GM18517 (cell line): ENCODE data around the gene CRELD1.
A peak's percentile ranks its signal among the peaks of the same experiment; 100 is the strongest.
"Not testable (repeated sequence)": the region's sequence is repeated elsewhere in the genome, so short reads cannot be mapped to it uniquely, and the experiment has no call there.

Experiments used
- ATAC-seq: cut with Tn5 transposase; IDR thresholded peaks from one replicate; pipeline ENCODE4 v1.9.1; 2021; ENCODE audit warnings: mild to moderate bottlenecking, moderate library complexity; ENCODE audit not compliant: unreplicated experiment

Gene CRELD1

DNA sequence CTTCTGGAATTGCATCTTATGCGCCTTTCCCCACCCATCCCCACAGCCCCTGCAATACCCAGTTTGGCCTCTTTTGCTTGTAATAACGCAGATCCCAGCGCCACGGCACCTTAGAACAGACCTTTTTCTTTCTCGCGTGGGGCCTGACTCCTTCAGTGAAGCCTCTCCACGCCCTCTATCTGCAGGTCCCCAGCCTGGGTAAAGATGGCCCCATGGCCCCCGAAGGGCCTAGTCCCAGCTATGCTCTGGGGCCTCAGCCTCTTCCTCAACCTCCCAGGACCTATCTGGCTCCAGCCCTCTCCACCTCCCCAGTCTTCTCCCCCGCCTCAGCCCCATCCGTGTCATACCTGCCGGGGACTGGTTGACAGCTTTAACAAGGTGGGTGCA is 594 bp downstream of the CRELD1 start:
- no peak for ATAC-seq

DNA sequence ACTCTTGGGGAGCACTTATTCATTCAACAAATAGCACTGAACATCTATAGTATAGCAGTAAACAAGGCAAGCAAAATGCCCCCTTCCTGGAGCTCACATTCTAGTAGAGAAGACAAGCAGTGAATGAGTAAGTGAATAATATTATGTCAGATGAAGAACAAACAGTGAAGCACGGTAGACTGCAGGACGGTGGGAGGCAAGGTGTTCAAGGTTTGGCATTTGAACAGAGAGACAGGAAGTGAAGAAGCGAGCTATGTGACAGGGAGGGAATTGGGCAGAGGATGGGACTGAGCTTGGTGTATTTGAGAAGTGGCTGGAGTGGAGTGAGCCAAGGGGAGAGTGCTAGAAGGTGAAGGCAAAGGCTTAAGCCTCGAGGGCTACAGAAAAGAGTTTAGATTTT is 1.4 kb downstream of the CRELD1 start:
- ATAC-seq: no peak

DNA sequence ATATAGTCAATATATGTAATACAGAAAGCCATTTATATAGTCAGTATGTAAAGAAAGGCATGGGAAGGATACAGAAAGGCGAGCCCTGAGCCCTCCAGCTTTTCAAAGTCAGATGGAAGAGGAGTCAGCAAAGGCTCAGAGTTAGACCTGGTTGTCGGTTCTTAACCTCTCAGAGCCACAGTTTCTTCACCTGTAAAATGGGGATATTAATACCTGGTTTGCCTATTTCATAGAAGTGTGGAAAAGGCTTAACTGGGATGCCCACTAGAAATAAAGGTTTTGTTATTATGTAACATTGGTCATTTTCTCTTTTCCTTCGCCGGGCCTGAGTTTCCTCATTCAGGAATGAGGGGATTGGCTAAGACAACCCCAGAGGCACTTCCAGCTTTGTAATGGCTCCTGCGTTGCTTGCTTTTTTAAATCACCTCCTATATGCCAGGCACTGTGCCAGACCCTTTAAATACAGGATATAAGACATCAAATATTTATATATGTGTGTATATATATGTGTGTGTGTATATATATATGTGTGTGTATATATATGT is 2.4 kb downstream of the CRELD1 start:
- ATAC-seq: no peak

DNA sequence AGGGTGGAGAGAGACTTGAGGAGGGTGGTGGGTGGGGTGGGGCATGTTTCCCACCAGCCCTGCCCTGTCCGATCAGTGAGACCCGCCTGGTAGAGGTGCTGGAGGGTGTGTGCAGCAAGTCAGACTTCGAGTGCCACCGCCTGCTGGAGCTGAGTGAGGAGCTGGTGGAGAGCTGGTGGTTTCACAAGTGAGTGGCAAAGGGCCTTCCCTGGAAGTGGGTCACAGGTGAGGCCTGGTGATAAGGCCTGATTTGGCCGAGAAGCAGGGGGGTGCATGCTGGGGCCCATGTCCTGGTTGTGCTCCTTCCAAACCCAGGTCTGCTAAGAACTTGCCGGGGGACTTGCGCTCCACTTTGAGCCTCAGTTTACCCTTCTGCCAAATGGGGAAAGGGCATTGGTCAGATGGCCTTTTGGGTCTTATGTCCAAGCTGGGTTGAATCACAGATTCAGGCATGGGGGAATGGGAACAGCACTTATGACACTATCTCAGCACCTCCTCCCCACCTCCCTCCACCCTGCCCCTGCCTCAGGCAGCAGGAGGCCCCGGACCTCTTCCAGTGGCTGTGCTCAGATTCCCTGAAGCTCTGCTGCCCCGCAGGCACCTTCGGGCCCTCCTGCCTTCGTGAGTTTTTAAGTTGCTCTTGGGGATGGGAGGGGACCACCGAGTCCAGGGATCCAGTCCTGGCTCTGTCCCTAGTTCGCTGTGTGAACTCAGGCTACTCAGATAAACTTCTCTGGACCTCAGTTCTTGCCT is 4.0 kb downstream of the CRELD1 start:
- ATAC-seq: no peak

DNA sequence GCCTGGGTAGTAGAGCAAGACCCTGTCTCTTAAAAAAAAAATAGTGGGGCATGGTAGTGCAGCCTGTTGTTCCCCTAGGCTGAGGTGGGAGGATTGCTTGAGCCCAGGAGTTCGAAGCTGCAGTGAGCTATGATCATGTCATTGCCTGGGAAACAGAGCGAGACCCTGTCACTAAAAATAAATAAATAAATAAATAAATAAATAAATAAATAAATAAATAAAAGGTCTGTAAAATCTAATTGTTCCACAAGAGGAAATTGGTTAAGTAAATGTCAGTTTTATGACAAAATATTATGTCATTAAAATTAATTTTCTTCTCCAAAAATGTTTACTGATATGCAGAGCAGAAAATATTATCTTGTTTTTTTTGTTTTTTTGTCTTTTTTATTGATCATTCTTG is 5.3 kb downstream of the CRELD1 start:
- ATAC-seq: no peak

DNA sequence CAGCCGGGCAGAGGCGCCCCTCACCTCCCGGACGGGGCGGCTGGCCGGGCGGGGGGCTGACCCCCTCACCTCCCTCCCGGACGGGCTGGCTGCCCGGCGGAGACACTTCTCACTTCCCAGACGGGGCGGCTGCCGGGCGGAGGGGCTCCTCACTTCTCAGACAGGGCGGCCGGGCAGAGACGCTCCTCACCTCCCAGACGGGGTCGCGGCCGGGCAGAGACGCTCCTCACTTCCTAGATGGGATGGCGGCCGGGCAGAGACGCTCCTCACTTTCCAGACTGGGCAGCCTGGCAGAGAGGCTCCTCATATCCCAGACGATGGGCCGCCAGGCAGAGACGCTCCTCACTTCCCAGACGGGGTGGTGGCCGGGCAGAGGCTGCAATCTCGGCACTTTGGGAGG is 6.3 kb downstream of the CRELD1 start:
- not testable (repeated sequence) for ATAC-seq

DNA sequence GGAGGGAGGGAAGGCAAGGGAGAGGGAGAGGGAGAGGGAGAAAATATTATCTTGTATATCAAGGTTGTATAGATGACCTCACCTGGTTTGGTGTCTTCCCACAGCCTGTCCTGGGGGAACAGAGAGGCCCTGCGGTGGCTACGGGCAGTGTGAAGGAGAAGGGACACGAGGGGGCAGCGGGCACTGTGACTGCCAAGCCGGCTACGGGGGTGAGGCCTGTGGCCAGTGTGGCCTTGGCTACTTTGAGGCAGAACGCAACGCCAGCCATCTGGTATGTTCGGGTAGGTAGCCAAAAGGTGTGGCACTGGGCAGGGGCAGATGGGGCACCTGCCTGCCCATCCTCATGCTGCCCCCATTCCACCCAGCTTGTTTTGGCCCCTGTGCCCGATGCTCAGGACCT is 7.1 kb downstream of the CRELD1 start:
- ATAC-seq: no peak

DNA sequence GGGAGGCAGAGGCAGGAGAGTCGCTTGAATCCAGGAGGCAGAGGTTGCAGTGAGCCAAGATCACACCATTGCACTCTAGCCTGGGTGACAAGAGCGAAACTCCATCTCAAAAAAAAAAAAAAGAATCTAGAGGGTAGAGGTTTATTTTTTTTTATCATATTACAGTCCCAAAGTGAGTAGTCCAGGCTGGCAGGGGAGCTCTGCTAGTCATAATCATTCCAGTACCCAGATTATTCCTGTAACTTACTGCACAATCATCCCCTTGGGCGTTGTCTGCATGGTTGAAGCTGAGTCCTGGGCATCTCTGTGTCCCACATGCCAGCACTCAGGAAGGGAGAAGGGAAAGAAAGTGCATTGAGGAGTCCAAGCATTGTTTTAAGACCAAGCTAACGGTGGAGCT is 8.5 kb downstream of the CRELD1 start:
- no peak for ATAC-seq

DNA sequence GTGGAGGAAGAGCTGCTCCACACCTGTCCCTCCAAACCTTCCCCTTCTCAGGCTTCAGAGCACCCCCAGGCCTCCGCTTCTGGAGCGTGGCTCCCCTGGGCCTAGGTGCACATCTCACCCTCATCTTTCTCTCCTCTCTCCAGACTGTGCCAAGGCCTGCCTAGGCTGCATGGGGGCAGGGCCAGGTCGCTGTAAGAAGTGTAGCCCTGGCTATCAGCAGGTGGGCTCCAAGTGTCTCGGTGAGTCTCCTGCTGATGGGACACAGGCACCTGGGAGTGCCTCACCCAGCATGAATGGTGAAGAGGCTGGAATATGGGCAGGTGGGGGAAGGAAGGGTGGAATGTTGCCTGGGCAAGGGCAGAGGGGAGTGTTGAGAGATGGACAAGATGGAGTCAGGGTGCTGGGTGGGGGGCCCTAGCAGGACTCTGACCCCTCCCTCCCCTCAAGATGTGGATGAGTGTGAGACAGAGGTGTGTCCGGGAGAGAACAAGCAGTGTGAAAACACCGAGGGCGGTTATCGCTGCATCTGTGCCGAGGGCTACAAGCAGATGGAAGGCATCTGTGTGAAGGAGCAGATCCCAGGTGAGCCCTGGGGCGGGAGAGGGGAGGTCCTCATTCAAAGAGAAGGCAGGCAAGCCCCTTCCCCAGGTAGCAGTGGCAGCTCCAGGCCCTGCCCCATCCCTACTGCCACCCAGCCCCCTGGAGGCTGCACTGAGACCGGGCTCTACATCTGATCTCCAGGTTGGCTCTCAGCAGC is 9.5 kb downstream of the CRELD1 start:
- no peak for ATAC-seq

DNA sequence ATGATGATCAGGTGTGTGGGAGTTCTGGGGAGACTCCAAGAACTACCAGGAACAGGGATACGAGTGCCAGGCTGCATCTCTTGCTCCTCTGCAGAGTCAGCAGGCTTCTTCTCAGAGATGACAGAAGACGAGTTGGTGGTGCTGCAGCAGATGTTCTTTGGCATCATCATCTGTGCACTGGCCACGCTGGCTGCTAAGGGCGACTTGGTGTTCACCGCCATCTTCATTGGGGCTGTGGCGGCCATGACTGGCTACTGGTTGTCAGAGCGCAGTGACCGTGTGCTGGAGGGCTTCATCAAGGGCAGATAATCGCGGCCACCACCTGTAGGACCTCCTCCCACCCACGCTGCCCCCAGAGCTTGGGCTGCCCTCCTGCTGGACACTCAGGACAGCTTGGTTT is 10.6 kb downstream of the CRELD1 start:
- ATAC-seq: no peak

DNA sequence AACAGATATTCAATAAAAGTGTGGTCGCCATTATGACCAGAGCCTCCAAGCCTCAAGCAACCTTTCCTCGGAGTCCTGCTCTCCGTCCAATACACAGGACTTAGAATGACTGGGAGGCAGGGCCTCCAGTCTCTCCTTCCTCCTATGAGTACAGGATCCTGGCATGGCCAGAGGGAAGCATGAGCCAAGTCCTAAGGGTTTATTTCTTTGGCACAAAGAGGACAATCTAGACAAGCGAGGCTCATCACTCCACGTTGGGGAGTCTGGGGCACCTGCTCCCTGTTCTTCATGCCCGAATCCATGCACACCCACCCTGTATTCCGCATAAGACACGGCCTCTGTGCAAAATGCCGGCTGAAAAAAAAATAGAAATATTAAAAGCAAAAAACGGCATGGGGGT is 11.7 kb downstream of the CRELD1 start:
- no peak for ATAC-seq

DNA sequence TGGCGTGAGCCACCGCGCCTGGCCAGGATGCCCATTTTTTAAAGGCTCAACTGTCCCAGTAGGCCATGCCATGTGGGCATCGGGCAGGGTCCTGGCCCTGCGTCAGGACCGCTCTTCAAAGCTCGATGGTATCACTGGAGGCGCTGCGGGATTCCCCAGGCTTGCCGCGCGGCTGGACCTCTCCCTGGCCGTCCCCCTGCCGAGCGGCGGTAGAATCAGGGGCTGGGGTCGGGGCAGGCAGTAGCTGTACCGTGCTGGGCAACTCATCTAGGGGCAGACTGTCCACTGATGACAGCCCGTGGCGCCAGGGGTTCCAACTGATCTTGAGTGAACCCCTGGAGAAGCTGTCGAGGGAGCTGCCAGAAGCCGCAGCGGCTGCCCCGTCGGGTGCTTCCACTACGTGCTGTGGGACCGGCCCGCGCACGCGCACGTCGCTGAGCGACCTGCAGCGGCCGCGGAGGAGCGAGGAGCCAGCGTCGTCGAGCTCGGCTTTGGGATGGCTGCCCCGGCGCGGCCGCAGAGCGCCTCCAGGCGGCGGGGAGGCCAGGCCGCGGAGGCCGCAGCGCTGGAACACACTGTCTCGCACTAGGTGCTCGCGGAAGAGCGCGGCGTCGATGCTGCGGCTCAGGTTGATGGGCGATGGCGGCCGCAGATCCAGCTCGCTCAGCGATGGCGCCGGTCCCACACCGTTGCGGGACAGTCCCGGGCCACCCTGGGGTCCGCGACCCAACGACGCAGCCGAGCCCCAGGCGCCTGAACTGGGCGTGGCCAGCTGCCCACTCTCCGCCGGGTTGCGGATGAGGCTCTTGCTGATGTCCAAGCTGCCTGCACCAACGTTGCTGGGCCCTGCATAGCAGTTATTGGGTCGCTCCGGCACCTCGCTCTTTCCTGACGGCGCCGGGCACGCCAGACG is 12.7 kb downstream of the CRELD1 start:
- peak; percentile 51 for ATAC-seq

DNA sequence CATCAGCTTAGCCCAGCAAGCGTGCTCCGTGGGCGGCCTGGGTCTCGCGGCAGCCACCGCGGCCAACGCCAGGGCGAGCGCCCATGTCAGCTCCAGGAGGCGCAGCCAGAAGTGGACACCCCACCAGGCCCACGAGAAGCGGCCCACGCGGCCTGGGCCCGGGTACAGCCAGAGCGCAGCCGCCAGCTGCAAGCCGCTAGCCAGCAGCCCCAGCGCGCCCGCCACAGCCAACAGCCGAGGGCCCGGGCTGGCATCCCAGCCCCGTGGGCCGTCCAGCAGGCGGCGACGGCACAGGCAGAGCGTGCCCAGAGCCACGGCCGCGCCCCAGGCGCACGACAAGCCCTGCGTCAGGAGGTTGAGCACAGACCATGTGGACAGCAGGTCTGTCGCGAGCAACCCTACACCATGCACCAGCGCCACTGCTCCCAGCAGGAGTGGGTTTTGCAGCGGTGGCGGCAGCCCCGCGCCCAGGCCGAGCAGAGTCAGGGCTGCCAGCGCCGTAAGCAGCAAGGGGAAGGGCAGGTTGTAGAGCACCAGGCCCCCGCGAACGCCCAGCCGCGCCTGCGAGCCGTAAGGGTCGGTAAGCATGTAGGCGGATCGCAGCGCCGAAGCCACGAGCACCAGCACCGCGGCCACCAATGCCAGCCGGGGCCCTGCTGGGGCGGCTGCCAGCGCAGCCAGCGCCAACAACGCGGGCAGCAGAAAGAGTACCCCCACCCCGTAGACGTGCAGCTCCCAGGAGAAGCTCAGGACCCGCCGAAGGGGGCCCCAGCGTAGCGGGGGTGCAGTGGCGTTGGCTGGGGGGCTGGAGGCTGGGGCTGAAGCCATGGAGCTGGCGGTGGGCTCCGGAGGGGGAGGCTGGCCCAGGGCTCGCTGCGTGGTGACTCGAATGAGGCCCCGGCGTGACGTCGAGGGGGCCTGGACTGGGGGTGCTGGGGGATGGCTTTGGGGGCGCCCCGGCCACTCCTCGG is 13.7 kb downstream of the CRELD1 start:
- no peak for ATAC-seq

DNA sequence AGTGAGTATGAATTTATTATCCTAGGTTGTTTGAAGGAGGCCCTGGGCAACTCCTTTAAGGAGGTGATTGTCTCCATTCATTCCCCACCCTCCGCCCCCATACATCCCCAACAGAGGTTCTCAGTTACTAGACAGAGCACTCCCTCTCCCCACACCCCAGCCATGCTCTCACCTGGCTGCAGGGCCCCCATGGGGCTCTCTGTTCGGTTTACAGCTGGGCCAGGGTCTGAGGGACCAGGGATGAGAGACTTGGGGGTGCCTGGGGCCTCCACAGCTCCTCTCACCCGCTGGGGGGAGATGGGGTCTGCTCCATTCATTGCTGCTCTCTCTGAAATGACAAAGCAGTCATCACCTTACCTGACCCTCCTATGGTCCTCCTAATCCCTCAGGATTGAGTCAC is 15.0 kb downstream of the CRELD1 start:
- no peak for ATAC-seq

DNA sequence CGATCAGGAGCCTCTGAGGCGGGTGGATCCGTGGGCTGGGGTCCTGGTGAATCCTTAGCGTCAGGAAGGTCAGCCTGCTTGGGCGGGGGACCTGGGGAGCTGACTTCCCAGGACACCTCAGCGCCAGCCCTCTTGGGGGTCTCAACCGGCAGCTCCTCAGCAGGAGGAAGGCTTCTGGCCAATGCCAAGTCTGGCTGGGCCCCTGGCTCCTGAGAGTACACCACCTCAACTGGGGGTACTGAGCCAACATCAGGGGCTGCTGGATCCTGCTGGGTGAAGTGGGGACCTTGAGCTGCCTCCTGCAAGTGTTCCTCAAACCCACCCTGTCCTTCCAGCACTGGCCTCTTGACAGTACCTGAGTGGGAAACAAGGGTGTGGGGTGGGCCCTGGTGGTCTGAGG is 15.5 kb downstream of the CRELD1 start:
- no peak for ATAC-seq

DNA sequence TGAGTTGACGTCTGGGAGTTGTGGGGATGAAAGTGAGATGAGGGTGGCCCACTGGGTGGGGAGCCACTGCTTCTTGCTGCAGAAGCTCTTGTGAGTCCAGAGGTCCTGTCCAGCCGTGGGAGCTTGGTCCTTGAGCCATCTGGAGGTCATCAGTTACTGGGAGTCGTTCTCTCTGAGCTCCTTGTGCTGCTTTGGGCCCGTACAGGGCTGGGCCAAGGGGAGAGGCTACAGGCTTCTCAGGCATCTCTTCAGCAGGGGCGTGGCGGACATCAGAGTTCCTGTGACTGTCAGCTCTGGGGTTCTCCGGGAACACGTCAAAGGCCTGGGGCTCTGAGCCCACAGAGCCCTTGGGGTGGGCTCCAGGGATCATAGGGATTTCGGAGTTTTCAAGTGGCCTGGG is 16.0 kb downstream of the CRELD1 start:
- ATAC-seq: no peak

DNA sequence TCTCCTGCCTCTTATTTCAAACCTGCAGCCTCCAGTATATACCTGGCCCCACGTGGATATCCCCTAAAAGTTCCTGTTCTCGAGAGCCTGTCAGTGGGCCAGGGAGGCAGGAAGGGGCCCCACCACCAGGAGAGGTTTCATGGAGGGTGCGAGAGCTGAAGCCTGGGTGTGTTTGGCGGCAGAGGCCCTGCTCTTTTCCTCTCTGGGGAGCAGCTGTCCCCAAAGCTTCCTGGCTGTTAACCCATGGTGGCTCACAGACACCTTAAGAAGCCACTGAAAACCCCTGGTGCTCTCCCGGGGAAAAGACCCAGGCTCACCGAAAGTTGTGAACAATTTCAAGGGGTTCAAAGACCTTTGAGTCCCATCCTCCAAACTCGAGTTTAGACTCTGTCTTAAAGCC is 17.5 kb downstream of the CRELD1 start:
- no peak for ATAC-seq

DNA sequence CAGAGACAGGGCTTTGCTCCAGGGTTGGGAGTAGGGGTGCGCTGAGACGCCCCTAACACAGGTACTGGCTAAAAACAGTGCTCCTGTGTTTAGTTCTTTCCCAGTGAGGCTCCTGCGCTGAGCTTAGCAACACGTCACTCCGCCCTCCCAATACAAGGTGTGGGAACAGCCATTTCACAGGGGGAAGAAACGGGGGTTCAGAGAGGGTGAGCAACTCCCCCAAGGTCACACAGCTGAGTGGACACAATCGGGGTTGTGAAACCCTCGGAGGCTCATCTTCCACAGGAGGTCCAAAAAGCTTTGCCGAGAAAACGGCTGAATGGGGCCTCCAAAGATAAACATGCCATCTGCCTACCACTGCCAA is 17.9 kb downstream of the CRELD1 start:
- no peak for ATAC-seq

DNA sequence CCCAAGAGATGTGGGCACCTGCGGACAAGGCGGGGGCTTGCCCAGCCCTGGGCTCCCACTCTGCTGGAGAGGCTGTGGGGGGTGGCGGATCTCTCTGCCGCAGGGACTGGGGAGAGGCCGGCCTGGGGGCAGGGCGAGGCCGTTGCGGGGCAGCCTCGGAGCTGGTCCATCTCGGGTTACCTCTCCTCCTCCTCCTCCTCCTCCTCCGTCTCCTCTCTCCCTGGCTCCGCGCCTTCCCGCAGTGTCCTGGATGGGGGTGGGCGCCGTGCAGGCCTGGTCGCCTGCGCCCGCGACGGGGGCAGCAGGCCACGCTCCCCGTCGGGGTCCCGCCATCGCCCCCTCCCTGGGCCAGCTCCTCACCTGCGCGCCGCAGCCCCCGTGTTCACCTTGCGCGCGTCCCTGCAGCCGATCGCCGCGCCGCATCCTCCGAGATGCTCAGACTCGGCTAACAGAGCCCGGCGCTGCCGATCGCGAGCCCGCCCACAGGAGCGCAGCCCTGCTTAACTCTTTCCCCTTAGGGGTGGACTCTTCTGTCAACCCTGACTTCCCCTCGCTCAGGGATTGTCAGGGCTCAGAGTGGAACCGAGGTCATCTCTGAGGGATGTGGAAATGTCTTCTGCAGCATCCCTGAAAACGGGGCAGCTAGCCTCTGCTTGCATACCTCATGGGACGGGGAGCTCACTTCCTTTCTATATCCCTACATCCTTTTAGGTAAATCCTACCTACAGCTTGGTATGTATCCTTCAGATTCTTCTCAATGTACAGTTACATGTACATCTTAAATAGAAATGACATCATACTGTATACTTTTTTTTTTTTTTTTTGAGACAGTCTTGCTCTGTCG is 18.6 kb downstream of the CRELD1 start, which contains the start of gene PRRT3:
TSS of gene PRRT3 (minus strand) at position 447 of the 844 bp plus-strand sequence. CDS start 2,293 bp downstream, outside the sequence.
- ATAC-seq: peak; percentile 58
